Caco-2 (cell line): ENCODE measurements around the gene SLAMF1. TPM values are rescaled to one million over a fixed set of nuclear protein-coding genes. Genes with fewer than 3 reads are reported as not detected.
A peak's percentile ranks its signal among the peaks of the same experiment; 100 is the strongest.

Experiments
- BruUV-seq: library from RNA; stranded (reverse); fragments of 400-500 nt; replicated peaks from 2 replicates; lab custom pipeline; 2021; lab: Mats Ljungman, UMichigan
- CTCF ChIA-PET: fragments of 300-600 bp; sonication (Branson Sonifier 250); formaldehyde crosslinking; loops from one replicate; lab custom pipeline; 2022; ENCODE audit warnings: antibody characterized with exemption; lab: Charles Lee
- POLR2A ChIA-PET: fragments of 300-600 bp; sonication (Branson Sonifier 250); formaldehyde crosslinking; loops from one replicate; lab custom pipeline; 2022; ENCODE audit warnings: antibody characterized with exemption; lab: Charles Lee
- DNase-seq, 2 experiments: peaks; one replicate each; pipeline versions ENCODE4 v3.0.0 to v3.0.0-alpha.2; 2020 to 2022
- H3K27me3 ChIP-seq: replicated peaks from 2 replicates; pipeline ENCODE4 v1.6.0; 2011; ENCODE audit warnings: low read length; ENCODE audit not compliant: control insufficient read depth, insufficient read depth
- H3K36me3 ChIP-seq: 2 replicates; pipeline ENCODE4 v1.5.1; 2011; ENCODE audit warnings: low read length; ENCODE audit not compliant: control insufficient read depth, insufficient read depth
- H3K4me1 ChIP-seq: fragments of 250-450 bp; sonication (Bioruptor Pico); 2 replicates; pipeline ENCODE4 v1.5.1; 2020; ENCODE audit warnings: mild to moderate bottlenecking
- H3K4me3 ChIP-seq: 2 replicates; pipeline ENCODE4 v1.5.1; 2011; ENCODE audit warnings: low read depth, mild to moderate bottlenecking, control low read depth, low read length
- H3K9me3 ChIP-seq: fragments of 250-450 bp; sonication (Bioruptor Pico); 2 replicates; pipeline ENCODE4 v1.5.1; 2020; ENCODE audit warnings: mild to moderate bottlenecking, moderate library complexity
- H3K27ac Mint-ChIP-seq: one replicate; pipeline ENCODE4 v1.8.0; 2022; ENCODE audit warnings: mixed read lengths; ENCODE audit not compliant: unreplicated experiment
- H3K27me3 Mint-ChIP-seq: one replicate; pipeline ENCODE4 v1.8.0; 2022; ENCODE audit warnings: mixed read lengths; ENCODE audit not compliant: insufficient read depth, unreplicated experiment
- H3K36me3 Mint-ChIP-seq: one replicate; pipeline ENCODE4 v1.8.0; 2022; ENCODE audit warnings: mild to moderate bottlenecking, mixed read lengths; ENCODE audit not compliant: insufficient read depth, unreplicated experiment
- H3K4me1 Mint-ChIP-seq: one replicate; pipeline ENCODE4 v1.8.0; 2022; ENCODE audit warnings: low read depth, mixed read lengths; ENCODE audit not compliant: unreplicated experiment
- H3K4me3 Mint-ChIP-seq: one replicate; pipeline ENCODE4 v1.8.0; 2022; ENCODE audit warnings: mild to moderate bottlenecking, moderate library complexity, mixed read lengths; ENCODE audit not compliant: unreplicated experiment
- H3K9me3 Mint-ChIP-seq: one replicate; pipeline ENCODE4 v1.8.0; 2022; ENCODE audit warnings: mixed read lengths; ENCODE audit not compliant: unreplicated experiment
- CTCF ChIP-seq, 2 experiments: fragments of 200-600 bp in 1 of 2; IDR thresholded peaks; 1 replicate in 1 of 2; 2 replicates in 1 of 2; pipeline versions ENCODE4 v1.5.1 to v1.8.0; 2011 to 2022; ENCODE audit warnings: antibody characterized with exemption in 1 of 2, control low read depth in 1 of 2, inconsistent platforms in 1 of 2, low read depth in 1 of 2, low read length in 1 of 2, mild to moderate bottlenecking in 1 of 2, moderate library complexity in 1 of 2; ENCODE audit not compliant: insufficient read depth in 1 of 2, severe bottlenecking in 1 of 2, unreplicated experiment in 1 of 2
- intact Hi-C: fragments of 100-400 bp; cut with micrococcal nuclease; formaldehyde crosslinking; loops from one replicate; pipeline ENCODE4 v1.10.0; 2022; ENCODE audit not compliant: unreplicated experiment
- total RNA-seq: library from RNA; stranded (reverse); gene quantifications from 2 replicates; pipeline ENCODE4 v1.2.3, GENCODE V29; 2022

The SLAMF1 gene
- total RNA-seq, 1 experiment from 2014 or later, result not detected

DNA sequence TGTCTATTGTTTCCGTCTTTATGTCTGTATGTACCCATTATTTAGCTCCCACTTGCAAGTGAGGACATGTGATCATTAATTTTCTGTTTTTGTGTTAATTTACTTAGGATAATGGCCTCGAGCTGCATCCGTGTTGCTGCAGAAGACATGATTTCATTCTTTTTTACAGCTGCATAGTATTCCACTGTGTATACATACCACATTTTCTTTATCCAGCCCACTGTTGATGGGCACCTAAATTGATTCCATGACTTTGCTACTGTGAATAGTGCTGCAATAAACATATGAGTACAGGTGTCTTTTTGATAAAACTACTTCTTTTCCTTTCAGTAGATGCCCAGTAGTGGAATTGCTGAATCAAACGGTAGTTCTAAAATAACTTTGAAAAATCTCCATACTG is 12.7 kb upstream of the SLAMF1 start:
- intact Hi-C loops, result loop anchor here (2.0 kb wide), 1 partner anchor 15 kb away; no protein-coding TSS in a partner anchor
- POLR2A ChIA-PET, result no interaction called here
- no peaks in the 10 kb centered on the region for H3K27me3 Mint-ChIP-seq

DNA sequence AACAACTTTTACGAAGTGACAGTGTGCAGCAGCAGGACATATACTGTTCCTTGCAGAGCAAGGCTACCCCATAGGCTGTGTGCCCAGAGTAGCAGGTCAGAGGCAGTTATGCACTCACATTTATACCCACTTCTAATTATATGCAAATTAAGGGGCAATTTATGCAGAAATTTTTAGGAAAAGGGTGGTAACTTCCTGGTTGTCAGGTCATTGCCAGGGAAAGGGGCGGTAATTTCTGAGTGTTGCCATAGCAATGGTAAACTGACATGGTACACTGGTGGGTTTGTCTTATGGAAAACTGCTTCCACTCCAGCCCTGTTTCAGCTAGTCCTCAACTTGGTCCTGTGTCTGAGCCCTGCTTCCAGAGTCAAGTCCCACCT is 12.0 kb upstream of the SLAMF1 start:
- ChIA-PET CTCF (interaction anchor here (0.6 kb wide), 1 partner anchor 545 kb away, joined by 3 read pairs; no protein-coding TSS in a partner anchor), POLR2A (no interaction called here)
- Mint-ChIP-seq H3K9me3 (peaks cover 9% of the 10 kb centered on the region), H3K36me3 (no peaks in the 10 kb centered on the region), H3K27ac (peak overlapping the region; percentile 38), H3K4me3 (peak overlapping the region; percentile 28), H3K27me3 (no peaks in the 10 kb centered on the region), H3K4me1 (peaks cover 22% of the 10 kb centered on the region)
- H3K27me3 ChIP-seq, result no peaks in the 10 kb centered on the region
- BruUV-seq, result no TSS peak
- intact Hi-C loops, result loop anchor here (1.0 to 2.0 kb wide), 4 partner anchors 16 to 41 kb away; no protein-coding TSS in a partner anchor
- H3K4me3 ChIP-seq, result no peak overlapping the region
- H3K4me1 ChIP-seq, result peaks cover 38% of the 10 kb centered on the region
- no peak for TF ChIP-seq CTCF (IDR thresholded peaks at IDR 0.05; ENCODE audit: insufficient read depth in 1 of 2, low read depth in 1 of 2, low read length in 1 of 2, severe bottlenecking in 1 of 2, unreplicated experiment in 1 of 2)
- H3K36me3 ChIP-seq, result no peaks in the 10 kb centered on the region
- no peaks in the 10 kb centered on the region for H3K9me3 ChIP-seq
- DNase-seq, result peak; percentile 60 to 61

More for the DNA sequence above, 12.7 kb upstream of the SLAMF1 start:
- peaks cover 34% of the 10 kb centered on the region for H3K4me1 ChIP-seq
- no peak for DNase-seq
- H3K4me1 Mint-ChIP-seq, result peaks cover 22% of the 10 kb centered on the region
- no peaks in the 10 kb centered on the region for H3K36me3 ChIP-seq
- H3K27ac Mint-ChIP-seq, result peak overlapping the region; percentile 38
- H3K9me3 ChIP-seq, result no peaks in the 10 kb centered on the region
- peak overlapping the region; percentile 7 for H3K4me3 Mint-ChIP-seq
- CTCF ChIA-PET, result no interaction called here
- H3K27me3 ChIP-seq, result no peaks in the 10 kb centered on the region
- H3K36me3 Mint-ChIP-seq, result no peaks in the 10 kb centered on the region
- H3K4me3 ChIP-seq, result no peak overlapping the region
- TF ChIP-seq CTCF (IDR thresholded peaks at IDR 0.05; ENCODE audit: insufficient read depth in 1 of 2, low read depth in 1 of 2, low read length in 1 of 2, severe bottlenecking in 1 of 2, unreplicated experiment in 1 of 2), result no peak
- H3K9me3 Mint-ChIP-seq, result peaks cover 9% of the 10 kb centered on the region
- BruUV-seq, result no TSS peak

DNA sequence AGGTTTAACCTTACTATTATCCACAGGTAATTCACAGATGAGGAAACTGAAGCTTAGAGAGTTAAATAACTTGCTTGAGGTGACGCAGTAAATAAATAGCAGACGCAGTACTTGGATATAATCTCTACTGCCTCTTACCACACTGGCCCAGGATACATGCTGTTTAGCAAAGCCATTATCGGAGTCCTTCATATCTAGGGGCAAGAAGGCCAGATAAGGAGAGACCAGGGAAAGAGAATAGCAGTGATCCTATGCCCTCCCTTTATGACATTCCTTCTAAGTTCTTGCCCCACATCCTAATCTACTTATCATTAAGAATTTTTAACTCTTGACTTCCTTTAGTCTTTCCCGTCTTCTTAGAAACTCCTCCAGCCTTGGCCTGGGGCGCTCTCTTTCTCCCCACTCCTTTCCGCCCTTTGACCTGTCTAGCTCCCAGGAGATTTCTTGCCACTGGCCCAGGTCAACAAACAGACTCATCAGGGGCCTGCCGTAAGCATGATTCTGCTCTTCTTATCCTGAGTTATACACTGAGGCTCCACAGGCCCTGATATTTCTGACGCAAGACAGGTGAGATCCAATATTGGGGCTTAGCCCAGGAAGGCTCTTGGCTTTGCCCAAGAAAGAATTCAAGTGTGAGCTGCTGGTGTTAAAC is 11.4 kb upstream of the SLAMF1 start:
- H3K4me3 Mint-ChIP-seq, result peak overlapping the region; percentile 28
- peaks cover 23% of the 10 kb centered on the region for H3K4me1 Mint-ChIP-seq
- no peaks in the 10 kb centered on the region for H3K27me3 Mint-ChIP-seq
- intact Hi-C loops, result loop anchor here (1.0 to 2.0 kb wide), 4 partner anchors 17 to 40 kb away; no protein-coding TSS in a partner anchor
- DNase-seq, result peak; percentile 86 to 93
- no peaks in the 10 kb centered on the region for H3K36me3 Mint-ChIP-seq
- H3K27me3 ChIP-seq, result no peaks in the 10 kb centered on the region
- H3K27ac Mint-ChIP-seq, result peak overlapping the region; percentile 38
- no peaks in the 10 kb centered on the region for H3K9me3 ChIP-seq
- BruUV-seq, result no TSS peak
- ChIA-PET CTCF (interaction anchor here (0.6 kb wide), 2 partner anchors 17 to 545 kb away, joined by 3 read pairs; no protein-coding TSS in a partner anchor), POLR2A (no interaction called here)
- H3K4me3 ChIP-seq, result no peak overlapping the region
- no peaks in the 10 kb centered on the region for H3K36me3 ChIP-seq
- peaks cover 40% of the 10 kb centered on the region for H3K4me1 ChIP-seq
- peaks cover 9% of the 10 kb centered on the region for H3K9me3 Mint-ChIP-seq
- no peak for TF ChIP-seq CTCF (IDR thresholded peaks at IDR 0.05; ENCODE audit: insufficient read depth in 1 of 2, low read depth in 1 of 2, low read length in 1 of 2, severe bottlenecking in 1 of 2, unreplicated experiment in 1 of 2)
